ENCODE results near the gene GNAQ. TPM values are rescaled to one million over a fixed set of nuclear protein-coding genes. Genes with fewer than 3 reads are reported as not detected.

Gene GNAQ
- total RNA-seq, 1 experiment from 2014 or later = 28.7 TPM

GRCh38 chr9:77705636-77706035 is 326.0 kb downstream of the GNAQ start:
- Histone ChIP-seq H3K79me2 (ENCODE audit: insufficient read depth, low read length) (no peaks in the 10 kb centered on the region), H2AFZ (ENCODE audit: low read depth, low read length, poor library complexity, severe bottlenecking) (no peak overlapping the region), H4K20me1 (ENCODE audit: insufficient read depth) (no peaks in the 10 kb centered on the region), H3K9me2 (ENCODE audit: insufficient read depth) (no peaks in the 10 kb centered on the region), H3K4me2 (ENCODE audit: low read length) (no peak overlapping the region), H3K27me3 (ENCODE audit: insufficient read depth, low read length) (no peaks in the 10 kb centered on the region), H3K4me1 (ENCODE audit: control insufficient read depth in 1 of 2, insufficient read depth in 2 of 2, low read length in 2 of 2) (peaks cover 0 to 6% of the 10 kb centered on the region in 2 experiments; a peak in 1 of 4 replicates), H3K4me3 (replicated peaks in 1 of 2; ENCODE audit: low read depth in 1 of 2, low read length in 2 of 2) (no peak overlapping the region), H3K36me3 (ENCODE audit: control insufficient read depth in 1 of 2, insufficient read depth in 2 of 2, low read length in 2 of 2) (no peaks in the 10 kb centered on the region), H3K27ac (ENCODE audit: low read depth, low read length) (no peak overlapping the region), H3K9ac (ENCODE audit: low read length) (no peak overlapping the region), H3K9me3 (ENCODE audit: control insufficient read depth in 1 of 2, insufficient read depth in 1 of 2, low read depth in 1 of 2, low read length in 2 of 2) (no peaks in the 10 kb centered on the region)
- ATAC-seq (no peak), DNase-seq (ENCODE audit: low read depth, low spot score) (no peak)
- intact Hi-C loops (cut with micrococcal nuclease) = no loop called here
- TF ChIP-seq TCF7L2 (IDR thresholded peaks at IDR 0.05; ENCODE audit: borderline replicate concordance, extremely low read depth, insufficient read depth, insufficient read length) = no peak
- no peak for TF ChIP-seq CEBPB (IDR thresholded peaks at IDR 0.05; ENCODE audit: low read depth)
- no peak for TF ChIP-seq SP1 (IDR thresholded peaks at IDR 0.05; ENCODE audit: low read depth)
- no peak for TF ChIP-seq SRF (IDR thresholded peaks at IDR 0.05; ENCODE audit: low read depth)
- no peak for TF ChIP-seq ATF3 (IDR thresholded peaks at IDR 0.05)
- no peak for TF ChIP-seq CBX3 (IDR thresholded peaks at IDR 0.05; ENCODE audit: low read depth)
- TF ChIP-seq CTCF (IDR thresholded peaks at IDR 0.05 in 2 of 3, conservative IDR thresholded peaks at IDR 0.05 in 1 of 3; ENCODE audit: borderline replicate concordance in 1 of 3, insufficient read depth in 1 of 3, low read depth in 2 of 3, low read length in 2 of 3) = no peak
- no peak for TF ChIP-seq EGR1 (IDR thresholded peaks at IDR 0.05; ENCODE audit: low read depth)
- no peak for TF ChIP-seq ZFX (IDR thresholded peaks at IDR 0.05)
- TF ChIP-seq SIN3A (IDR thresholded peaks at IDR 0.05; ENCODE audit: low read depth) = no peak
- no peak for TF ChIP-seq EZH2 (IDR thresholded peaks at IDR 0.05)
- no peak for TF ChIP-seq JUND (IDR thresholded peaks at IDR 0.05)
- no peak for TF ChIP-seq EZH2phosphoT487 (IDR thresholded peaks at IDR 0.05; ENCODE audit: borderline replicate concordance)
- TF ChIP-seq MAX (IDR thresholded peaks at IDR 0.05) = no peak
- TF ChIP-seq REST (IDR thresholded peaks at IDR 0.05; ENCODE audit: low read depth) = no peak
- no peak for TF ChIP-seq FOSL1 (IDR thresholded peaks at IDR 0.05; ENCODE audit: low read depth)
- no peak for TF ChIP-seq YY1 (IDR thresholded peaks at IDR 0.05; ENCODE audit: extremely low read depth, insufficient replicate concordance, low read depth, low read length)
- TF ChIP-seq ZNF274 (IDR thresholded peaks at IDR 0.05; ENCODE audit: low read depth, low read length) = no peak
- CTCF ChIA-PET = no interaction called here
- RAD21 ChIA-PET (ENCODE audit: low non-redundant PET in 1 of 2, low total read pairs in 2 of 2, uncharacterized antibody in 2 of 2, unreplicated experiment in 2 of 2) = no interaction called here
- POLR2A ChIA-PET = no interaction called here
- BruUV-seq (replicated peaks) = no TSS peak
